Eye (tissue), 1 donor: ENCODE data around the gene ARSB.
"Not testable (repeated sequence)": the region's sequence is repeated elsewhere in the genome, so short reads cannot be mapped to it uniquely, and the experiment has no call there.

Experiments used
- DNase-seq: peaks from one replicate; pipeline ENCODE4 v3.0.0-alpha.2; 2015

ARSB gene

DNA sequence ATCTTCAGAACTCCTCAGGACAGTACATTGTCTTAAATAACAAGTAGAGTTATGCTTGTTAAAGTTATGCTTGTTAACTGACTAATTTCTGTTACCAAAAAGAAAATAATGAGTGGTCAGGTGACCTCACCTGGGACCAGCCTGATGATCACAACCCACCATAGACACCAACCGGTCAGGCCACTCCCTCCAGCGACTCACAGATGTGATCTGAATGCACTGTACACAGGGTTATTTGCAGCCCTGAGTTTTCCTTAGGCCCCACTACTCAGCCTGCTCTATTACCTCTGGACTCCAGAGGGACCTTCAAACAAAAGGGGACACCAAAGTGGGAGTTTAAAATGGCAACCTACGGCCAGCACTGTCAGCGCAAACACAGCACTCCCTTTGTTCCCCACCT lies 55.3 kb downstream of the ARSB start:
- DNase-seq: no peak

DNA sequence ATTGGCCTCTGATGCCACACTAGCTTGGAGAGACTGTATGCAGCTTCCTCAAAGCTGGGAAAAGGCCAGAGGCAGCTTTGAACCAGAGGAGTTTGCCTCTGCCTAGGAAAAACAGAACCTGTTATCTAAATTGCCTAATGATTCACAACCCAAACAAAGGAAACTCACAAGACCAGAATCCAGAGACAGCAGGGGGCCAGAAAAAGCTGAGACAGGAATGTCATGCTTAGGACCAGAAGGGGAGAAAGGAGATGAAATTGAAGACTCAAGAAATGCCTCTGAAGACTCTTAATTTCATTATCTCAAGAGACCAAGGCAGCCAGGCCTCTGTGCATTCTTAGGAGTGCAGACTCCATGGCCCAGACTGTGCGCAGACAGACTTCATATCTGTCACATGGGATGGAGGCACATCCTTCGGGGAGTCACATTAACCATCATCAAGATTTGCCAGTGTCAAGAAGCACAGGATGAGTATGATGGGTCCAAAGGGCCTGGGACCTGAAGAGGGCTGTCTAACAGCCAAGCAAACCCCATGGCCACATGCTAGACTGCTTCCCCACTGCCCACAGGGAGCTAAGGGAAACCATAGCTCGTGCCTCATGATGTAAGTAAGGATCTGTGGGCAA lies 57.3 kb downstream of the ARSB start:
- peak; percentile 66 for DNase-seq

DNA sequence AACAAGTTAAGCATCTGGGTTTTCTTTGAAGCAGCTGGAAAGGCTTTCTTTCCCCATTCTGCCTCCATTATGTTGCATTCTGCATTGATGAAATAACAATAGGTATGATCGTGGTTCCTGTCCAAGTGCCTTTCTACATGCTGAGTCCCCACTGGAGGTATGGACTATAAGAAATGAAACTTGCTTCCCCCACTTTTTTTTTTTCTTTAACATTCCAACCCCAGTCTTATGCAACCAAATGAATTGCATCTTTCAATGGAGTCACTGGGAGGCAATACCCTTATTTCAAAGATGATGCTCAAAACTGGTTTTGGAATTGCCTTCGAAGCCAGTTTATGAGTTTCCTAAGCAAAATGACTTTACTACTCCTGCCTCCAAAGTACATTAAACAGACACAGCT lies 58.9 kb downstream of the ARSB start:
- DNase-seq: no peak

DNA sequence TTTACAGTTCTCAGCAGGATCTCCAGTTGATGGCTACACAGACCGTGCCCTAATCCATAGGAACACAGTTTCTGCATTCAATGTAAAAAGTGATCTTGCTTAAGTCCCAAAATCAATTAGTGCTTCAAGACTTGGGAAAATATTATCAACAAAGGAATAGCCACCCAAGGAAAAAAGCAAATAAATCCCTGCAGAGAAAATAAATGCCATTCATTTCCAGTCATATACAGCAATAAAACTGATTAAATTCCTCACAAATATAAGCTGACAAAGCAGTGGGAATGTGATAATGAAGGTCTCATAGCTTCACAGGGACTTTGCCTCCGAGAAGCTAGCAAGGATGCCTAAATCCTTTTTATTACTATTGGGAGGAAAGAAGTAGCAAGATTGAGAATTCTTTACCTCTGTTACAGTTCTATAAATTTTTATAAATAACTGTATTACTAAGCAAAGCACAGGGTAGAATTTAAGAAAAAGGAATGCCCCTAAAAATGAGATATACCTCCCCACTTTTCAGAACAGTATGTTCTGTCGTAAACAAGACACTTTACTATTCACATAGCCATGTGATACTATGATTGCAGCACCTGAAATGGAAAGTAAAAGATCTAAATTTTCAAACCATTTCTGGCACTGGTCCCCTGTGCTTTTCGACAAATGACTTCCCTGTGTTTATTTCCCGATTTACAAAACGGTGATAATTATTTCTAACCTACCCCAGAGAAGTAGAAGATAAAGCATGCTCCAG lies 59.8 kb downstream of the ARSB start:
- DNase-seq: no peak

DNA sequence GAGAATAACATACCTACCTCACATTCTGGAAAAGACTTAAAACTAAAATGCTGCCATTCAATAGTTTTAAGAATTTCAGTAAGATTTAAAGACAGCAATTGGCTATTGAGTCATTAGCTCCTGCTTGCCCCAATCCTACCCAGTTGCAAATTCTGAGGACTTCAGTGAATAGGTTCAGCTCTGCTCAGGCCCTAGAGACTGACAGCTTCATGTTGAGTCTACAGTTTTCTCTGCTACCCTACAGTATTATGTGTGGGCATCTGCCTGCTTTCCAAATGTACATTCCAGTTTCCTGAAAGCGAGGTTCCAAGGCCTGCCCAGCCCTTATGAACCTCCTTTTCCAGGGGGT lies 61.5 kb downstream of the ARSB start:
- no peak for DNase-seq

DNA sequence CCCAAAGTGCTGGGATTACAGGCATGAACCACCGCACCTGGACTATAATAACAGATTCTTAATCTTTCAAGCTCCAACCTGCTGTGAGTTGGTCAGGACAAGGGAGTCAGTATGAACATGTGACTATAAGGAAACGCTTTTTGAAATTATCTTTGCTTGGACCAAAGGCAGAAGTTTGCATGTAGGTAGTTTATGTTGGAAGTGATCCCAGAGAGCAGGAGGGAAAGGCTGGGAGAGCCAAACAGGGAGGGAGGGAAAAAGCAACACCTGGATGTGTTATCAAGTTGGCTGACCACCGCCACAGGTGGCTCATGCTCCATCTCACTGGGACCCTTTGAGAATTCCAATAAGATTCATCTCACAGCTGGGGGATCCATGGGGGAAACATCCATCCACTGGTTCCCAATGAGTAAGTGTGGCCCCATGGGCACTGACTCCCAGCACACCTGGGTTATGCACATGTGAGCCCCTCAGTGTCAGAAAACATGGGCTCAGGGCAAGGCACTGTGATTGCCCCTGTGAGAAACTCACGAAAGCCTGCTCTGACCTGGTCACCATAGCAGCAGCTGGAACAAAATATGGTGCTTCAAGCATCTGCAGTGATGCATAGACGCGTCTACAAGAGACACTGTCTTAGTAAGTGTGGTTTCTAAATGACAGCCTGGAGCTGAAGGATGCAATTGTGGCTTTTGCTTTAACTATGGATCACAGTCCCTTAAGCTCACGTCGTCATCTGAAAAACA lies 62.1 kb downstream of the ARSB start:
- DNase-seq: no peak

DNA sequence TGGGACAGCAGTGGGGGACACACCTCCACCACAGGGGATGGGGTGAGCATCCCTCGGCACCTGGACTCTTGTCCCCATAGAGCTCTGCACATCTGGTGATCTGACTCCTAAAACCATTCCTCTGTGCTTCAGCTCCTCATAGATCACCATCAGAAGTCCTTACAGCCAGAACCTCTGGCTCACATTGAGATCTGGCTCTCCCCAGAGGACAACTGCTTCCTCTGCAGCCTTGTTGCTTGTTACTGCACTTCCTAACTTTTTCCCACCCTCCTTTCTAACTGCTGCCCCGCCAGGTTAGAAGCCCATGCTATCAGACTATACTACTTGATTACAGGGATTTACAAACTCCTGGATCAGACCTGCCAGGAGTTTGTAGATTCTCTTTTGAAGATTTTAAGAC lies 64.5 kb downstream of the ARSB start:
- peak; percentile 44 for DNase-seq

DNA sequence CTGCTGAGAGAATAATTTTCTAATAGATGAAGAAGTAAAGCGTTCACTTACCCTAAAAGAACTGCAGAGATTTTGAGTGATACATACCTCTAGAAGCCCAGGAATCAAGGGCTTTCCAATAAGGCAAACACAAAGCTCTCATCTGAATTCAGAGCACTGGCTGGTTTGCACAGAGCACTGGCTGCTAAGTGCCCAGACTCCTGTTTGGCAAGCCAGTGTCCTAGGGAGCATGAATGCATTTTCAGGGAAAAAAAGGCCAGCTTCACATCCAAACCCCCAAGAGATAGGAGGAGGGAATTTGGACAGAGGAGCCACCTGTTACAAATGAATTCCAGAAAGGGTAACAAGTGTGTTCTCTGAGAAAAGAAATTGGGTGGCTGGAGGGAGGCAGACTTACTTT lies 65.3 kb downstream of the ARSB start:
- no peak for DNase-seq

DNA sequence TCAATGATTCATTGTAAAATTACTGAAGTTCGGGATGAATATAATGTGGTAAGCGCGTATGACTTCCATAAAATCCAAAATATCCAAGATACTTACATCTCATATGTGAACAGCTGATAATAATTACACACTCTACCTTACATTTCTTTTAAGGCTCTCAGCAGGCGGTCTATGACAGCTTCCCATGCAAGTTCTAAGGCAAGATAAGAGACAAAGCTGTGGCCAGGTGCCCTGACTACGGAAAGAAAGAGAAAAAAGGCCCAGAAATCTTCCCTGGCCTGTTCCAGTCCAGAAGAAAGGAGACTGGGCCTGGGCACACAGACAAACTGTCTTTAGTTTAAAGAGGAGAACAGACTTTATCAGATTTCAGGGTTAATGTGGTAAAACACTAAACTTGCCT lies 69.1 kb downstream of the ARSB start:
- no peak for DNase-seq

DNA sequence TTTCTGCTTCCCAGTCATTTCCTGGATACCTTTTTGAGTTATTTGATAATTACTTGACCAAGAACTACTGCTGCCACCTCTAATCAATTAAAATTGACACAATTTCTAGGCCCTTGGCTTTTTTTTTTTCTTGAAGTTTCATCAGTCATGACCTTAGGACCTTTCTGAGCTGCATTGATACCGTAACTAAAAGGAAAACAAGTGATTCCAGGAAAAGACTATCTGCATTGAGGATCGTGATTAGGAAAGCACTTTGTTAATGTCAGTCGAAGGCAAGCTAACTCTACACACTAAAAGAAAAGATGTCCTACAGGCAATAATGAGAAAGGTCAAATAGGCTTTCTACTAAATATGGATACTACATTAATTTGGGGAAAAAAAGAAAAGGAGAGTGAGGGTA lies 69.9 kb downstream of the ARSB start:
- DNase-seq: no peak

DNA sequence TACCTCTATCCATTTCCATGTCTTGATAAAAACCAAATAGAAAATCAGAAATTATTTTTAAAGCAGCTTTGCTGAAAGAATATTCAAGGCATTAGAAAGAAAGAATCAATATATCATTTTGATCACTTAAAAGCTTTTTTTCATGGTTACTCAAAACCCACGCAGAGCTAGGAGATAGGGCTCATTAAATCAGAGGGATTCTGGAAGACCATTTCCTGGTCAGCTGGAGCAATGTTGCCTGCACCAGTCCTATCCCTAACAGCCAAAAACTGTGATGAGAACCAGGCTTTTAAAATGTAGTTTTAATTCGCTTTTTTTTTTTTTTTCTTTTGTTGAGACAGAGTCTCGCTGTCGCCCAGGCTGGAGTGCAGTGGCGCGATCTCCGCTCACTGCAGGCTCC lies 72.3 kb downstream of the ARSB start:
- no peak for DNase-seq

DNA sequence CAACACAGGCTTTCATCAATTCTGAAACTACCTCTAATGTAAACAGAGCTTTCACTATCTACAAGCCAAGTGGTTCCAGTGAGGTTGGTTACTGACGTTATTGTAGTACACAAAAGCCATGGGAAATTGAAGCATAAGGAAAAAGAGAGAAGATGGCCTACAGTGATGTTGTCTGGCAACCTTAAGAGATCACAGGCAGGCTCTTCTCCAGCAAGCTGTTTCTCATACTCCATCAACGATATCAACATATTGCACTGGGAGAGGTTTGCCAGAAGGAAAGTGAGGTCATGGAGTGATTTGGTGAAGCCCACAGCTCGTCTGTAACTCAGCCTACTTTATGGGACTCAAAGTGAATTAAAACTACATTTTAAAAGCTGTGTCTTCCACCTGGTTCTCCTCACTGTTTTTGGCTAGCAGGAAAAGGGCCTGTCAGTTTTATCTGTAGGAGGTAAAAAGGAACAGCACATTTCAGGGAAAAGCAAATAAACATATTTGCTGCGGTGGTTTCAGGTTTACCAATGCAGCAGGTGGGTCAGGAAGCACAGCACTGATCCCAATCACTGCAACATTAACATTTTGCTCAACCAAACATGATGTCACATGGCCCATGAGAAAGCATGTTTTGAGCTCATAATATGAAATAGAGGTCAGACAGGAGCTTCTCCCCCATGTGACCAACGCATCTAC lies 72.9 kb downstream of the ARSB start:
- DNase-seq: no peak

DNA sequence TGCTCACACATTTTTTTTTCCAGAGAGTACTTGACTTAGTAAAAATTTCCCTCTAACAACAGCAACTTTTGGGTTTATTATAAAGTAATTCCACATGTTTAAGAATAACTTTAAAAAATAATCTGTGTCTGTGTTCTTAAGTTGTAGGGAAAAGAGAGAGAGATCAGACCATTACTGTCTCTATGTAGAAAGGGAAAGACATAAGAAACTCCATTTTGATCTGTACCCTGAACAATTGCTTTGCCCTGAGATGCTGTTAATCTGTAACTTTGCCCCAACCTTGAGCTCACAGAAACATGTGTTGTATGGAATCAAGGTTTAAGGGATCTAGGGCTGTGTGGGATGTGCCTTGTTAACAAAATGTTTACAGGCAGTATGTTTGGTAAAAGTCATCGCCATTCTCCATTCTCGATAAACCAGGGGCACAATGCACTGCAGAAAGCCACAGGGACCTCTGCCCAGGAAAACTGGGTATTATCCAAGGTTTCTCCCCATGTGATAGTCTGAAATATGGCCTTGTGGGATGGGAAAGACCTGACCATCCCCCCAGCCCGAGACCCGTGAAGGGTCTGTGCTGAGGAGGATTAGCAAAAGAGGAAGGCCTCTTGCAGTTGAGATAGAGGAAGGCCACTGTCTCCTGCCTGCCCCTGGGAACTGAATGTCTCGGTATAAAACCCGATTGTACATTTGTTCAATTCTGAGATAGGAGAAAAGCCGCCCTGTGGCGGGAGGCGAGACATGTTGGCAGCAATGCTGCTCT lies 75.7 kb downstream of the ARSB start:
- DNase-seq: not testable (repeated sequence)

DNA sequence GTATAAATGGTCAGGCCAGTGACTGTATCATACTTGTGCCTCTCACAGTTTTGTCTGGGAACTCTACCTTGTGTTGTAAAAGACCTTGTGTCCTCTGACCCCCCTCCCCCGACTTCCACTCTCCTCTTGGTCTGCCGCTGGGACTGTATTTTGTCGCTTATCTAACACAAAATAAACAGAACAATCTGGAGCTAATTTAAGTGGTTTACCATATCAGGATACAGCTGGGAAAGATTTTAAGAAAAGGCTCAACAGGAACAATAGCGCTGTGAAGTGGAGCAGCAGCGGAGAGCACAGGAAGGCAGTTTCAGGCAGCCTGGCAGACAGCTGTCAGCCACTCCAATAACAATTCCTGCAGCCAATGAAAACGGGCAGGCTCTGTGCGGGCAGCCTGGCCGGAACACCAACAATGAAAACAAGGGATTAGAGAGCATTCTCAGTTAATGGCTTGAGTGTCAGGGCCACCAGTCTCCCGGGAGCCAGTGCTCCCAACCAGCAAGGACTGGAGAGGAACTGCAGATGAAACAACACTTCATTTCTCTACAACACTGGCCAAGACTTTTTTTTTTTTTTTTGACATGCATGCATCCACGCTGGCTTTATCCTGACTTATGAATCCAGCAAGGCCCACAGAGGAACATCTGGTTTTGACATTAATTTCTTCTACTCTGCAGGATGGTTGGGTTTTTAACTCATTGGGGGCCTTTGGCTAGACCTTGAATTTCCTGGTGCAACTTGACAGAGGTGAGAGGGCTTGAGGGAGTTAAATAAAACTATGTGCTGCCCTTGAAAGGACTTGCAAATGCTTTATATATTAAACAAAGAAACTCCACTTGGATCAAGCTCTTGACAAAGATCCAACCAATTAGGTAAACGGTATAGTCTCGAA lies 76.7 kb downstream of the ARSB start:
- peak; percentile 95 for DNase-seq

DNA sequence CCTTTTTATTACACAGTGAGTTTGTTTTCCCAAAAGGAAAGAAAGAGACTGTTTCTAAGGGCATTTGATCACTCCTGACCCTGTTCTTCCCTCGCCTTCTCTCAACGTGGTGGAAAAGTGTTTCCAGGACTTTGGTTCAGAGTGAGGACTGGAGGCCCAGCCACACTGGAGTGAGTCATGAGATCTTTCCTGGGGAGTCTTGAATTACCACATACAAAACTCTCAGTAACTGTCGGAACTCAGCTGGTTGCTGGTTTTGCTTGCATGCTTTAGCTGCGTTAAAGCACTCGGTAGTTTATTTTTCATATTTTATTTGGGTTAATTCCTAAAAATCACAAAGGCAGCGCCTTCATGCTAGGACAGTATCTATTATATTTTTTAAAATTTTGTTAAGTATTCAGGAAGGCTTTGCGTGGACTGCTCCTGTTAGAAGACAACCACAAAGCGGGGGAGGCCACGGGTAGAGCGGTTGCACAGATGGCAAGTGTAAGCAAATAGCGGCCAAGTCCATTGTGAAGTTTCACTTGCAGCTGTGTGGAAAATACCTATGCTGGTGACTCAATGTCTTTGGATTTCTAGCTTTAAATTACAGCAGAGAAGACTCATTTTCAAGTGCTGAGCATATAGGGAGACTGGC lies 77.7 kb downstream of the ARSB start:
- DNase-seq: peak; percentile 74

DNA sequence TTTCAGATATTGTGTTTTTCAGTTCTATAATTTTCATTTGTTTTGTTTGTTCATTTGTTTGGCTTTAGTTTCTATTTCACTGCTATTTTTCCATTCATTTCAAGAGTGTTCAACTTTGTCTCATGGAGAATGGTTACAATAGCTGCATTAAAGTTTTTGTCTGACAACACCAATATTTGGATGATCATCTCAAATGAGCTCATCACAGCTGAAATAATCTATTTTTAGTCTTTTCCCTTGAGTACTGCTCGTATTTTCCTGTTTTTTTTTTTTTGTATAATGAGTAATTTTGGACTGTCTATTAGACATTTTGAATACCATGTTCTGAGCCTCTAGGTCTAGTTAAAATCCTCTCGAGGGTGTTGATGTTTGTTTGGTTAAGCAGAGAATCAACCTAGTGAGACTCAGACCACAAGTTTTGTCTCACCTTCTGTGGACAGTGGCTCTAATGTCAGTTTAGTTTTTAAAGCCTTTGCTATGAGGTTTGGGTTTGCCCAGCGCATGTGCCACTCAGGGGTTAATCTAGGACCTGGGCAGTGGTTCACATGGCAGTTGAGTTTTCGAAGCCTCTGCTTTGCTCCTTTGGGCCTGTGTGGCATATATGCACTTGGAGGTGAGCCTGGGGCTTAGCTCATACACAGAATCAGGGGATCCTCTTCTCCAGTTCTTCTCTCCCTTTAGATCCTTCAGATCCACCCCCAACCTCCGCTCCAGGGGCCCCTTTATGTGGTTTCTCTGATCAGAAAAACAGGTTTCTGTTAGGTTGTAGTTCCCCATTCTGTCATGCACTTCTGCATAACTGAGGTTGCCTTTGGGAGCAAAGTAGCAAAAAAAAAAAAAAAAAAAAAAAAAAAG lies 79.8 kb downstream of the ARSB start:
- DNase-seq: no peak

DNA sequence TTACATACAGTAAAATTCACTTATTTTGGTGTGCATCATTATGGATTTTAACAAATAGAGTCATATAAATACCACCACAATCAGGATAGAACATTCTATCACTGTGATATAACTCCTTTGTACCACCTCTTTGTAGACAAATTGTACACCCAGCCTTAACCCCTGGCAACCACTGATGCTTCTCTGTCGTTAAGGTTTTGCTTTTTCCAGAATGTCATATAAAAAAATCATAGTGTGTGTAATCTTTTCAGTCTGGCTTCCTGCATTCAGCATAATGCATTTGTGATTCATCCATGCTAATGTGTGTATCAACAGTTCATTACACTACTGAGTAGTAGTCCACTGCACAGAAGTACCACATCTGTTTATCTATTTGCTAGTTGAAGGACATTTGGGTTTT lies 81.2 kb downstream of the ARSB start:
- no peak for DNase-seq

DNA sequence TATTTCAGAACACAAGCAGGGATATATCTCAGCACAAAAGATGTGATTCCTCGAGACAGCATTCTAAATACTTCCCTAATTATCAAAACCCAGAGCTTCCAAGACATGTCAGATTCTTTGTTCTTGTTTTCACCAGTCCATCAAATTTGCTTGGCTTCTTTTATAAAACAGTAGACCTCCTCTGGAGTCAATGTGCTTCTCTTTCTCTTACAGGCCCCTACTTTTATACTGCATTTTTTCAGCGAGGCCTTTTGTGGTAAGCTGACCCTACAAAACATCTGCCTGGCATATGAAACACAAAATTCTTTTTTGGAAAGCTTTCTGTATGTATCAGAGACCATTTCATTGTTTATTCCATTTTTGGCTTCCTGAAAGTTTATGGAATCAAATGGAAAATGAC lies 81.8 kb downstream of the ARSB start:
- peak; percentile 57 for DNase-seq

DNA sequence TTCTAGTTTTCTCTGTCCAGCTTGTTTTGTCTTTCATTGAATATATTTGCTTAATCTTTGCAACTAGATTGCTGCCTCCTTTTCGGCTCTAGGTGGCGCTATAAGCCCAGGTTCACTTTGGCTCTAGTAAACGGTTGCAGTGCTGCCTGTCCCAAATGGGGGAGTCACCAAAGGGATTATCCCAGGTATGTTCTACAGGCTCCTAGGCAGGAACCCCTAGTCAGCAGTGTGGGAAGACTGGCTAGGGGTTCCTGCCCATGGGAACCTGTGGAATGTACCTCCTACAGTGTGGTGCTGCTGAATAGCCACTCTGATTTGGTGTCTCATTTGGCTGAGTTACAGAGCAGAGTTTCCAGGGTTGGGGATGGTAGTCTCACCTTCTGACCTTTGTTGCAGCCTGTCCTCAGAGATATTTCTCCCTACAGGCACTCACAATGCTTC lies 85.2 kb downstream of the ARSB start:
- no peak for DNase-seq

DNA sequence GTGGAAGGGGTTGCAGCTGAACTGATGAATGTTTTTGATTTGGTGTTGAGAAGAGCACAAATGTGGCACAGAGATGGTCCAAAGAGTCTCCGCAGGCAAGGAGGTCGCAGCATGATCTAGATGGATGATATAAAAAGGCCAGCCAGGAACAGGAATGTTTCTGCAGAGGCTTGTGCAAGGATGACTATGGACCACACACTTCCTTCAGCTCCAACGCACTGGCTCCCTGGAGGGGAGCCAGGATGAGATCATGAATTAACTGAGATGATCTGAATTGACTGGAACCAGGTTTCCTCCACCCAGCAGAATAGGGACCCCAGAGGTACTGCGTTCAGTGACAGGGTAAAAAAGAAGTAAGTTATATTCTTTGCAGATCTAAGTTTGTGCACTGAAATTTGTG lies 89.0 kb downstream of the ARSB start:
- peak; percentile 73 for DNase-seq
